Activated CD8-positive, alpha-beta memory T cell treated with anti-CD3 and anti-CD28 coated beads for 36 hours (primary cell): ENCODE data around the gene TOGARAM1. TPM values are rescaled to one million over a fixed set of nuclear protein-coding genes. Genes with fewer than 3 reads are reported as not detected.
"Not testable (repeated sequence)": the region's sequence is repeated elsewhere in the genome, so short reads cannot be mapped to it uniquely, and the experiment has no call there.

Experiments
- CTCF ChIA-PET: fragments of 350-600 bp; sonication (Branson Sonifier 250); formaldehyde crosslinking; loops from one replicate; lab custom pipeline; 2021; ENCODE audit warnings: antibody characterized with exemption; lab: Charles Lee
- POLR2A ChIA-PET: fragments of 350-600 bp; sonication (Branson Sonifier 250); formaldehyde crosslinking; loops from one replicate; lab custom pipeline; 2021; ENCODE audit warnings: antibody characterized with exemption; lab: Charles Lee
- total RNA-seq, 2 experiments: library from RNA; stranded (reverse); gene quantifications; one replicate each; pipeline ENCODE4 v1.2.3, GENCODE V29; 2021

Gene TOGARAM1
- total RNA-seq, 2 experiments from 2014 or later: 5.5 to 6.3 TPM

DNA sequence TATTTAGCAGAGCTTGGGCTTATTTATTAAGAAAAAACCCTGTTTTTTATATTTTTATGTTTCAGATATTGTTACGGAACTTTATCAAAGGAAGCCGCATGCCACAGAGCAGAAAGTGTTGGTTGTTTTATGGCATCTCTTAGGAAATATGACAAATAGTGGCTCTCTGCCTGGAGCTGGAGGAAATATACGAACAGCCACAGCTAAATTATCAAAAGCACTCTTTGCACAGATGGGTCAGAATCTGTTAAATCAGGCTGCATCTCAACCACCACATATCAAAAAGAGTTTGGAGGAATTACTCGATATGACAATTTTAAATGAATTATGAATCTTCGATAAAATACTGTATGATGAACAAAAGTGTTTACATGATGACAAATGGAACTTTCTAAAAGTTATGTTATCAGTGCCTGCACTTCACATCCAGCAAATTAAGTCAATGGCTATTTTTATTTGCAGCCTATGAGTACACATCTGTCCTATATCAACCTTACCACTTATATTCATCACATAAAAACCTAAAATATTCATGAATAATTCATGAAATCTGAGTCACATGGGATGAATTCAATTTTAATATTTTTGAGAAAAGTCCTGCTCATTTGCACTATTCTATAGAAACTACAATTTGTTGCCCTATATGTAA, 111.4 kb downstream of the TOGARAM1 start:
- POLR2A ChIA-PET: no interaction called here
- CTCF ChIA-PET: no interaction called here

DNA sequence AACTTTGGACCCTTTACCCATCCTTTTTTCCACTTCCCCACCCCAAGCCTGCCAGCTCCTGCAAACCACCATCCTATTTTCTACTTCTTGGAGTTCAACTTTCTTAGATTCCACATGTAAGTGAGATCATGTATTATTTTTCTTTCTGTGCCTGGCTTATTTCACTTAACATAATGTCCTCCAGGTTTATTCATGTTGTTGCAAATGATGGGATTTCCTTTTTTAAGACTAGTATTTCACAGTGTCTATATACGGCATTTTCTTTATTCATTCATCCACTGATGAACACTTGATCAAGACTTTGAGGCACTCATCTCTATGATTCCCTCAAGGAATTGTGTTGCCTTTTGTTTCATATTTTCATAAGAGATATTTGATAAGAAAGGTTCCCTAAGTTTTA, 116.3 kb downstream of the TOGARAM1 start:
- POLR2A ChIA-PET: no interaction called here
- CTCF ChIA-PET: no interaction called here

DNA sequence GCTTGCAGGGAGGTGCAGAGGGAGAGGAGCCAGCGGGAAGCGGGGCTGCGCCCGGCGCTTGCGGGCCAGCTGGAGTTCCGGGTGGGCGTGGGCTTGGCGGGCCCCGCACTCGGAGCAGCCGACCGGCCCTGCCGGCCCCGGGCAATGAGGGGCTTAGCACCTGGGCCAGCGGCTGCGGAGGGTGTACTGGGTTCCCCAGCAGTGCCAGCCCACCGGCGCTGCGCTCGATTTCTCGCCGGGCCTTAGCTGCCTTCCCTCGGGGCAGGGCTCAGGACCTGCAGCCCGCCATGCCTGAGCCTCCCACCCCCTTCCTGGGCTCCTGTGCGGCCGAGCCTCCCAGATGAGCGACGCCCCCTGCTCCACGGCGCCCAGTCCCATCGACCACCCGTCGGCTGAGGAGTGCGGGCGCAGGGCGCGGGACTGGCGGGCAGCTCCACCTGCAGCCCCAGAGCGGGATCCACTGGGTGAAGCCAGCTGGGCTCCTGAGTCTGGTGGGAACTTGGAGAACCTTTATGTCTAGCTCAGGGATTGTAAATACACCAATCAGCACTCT, 118.5 kb downstream of the TOGARAM1 start:
- POLR2A ChIA-PET, CTCF ChIA-PET: not testable (repeated sequence)

DNA sequence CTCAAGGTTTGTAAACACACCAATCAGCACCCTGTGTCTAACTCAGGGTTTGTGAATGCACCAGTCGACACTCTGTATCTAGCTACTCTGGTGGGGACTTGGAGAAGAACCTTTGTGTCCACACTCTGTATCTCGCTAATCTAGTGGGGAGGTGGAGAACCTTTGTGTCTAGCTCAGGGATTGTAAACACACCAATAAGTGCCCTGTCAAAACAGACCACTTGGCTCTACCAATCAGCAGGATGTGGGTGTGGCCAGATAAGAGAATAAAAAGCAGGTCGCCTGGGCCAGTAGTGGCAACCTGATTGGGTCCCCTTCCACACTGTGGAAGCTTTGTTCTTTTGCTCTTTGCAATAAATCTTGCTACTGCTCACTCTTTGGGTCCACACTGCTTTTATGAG, 119.1 kb downstream of the TOGARAM1 start:
- CTCF ChIA-PET, POLR2A ChIA-PET: not testable (repeated sequence)

DNA sequence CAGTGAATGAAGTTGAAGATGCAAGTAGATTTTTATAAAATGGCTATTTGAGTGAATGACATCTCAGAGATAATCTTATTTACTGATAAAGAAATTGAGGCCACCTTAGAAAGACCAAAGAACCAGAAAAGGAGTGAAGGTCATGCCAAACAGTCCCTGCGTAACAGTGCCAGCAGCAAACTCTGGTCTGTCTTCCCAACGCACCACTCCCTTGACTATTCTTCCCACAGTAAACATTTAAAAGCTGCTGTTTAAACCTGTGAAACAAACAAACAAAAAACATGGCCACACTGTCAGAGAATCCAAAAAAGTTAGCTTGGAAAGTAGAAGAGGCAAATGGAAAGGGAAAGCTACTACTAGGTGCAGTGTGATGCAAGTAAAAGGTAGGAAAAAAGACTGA, 120.4 kb downstream of the TOGARAM1 start:
- CTCF ChIA-PET: no interaction called here
- POLR2A ChIA-PET: no interaction called here

DNA sequence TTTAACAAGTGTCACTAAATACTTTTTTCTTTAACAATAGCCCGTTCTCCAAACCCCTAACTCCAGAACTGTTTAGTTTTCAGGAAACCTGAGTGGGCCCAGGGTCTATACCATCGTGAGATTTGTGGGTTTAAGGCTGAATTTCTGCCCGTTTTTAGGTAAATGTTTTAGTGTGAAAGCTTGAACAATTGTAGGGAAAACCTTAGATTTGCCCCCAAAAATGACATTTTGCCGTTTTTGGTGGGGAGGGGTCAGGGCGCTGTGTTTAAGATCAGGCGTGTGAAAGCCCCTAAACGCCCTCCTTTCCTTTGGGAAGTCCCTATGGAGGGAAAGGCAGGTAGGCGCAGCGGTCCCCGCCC, 121.6 kb downstream of the TOGARAM1 start:
- POLR2A ChIA-PET: no interaction called here
- CTCF ChIA-PET: no interaction called here

DNA sequence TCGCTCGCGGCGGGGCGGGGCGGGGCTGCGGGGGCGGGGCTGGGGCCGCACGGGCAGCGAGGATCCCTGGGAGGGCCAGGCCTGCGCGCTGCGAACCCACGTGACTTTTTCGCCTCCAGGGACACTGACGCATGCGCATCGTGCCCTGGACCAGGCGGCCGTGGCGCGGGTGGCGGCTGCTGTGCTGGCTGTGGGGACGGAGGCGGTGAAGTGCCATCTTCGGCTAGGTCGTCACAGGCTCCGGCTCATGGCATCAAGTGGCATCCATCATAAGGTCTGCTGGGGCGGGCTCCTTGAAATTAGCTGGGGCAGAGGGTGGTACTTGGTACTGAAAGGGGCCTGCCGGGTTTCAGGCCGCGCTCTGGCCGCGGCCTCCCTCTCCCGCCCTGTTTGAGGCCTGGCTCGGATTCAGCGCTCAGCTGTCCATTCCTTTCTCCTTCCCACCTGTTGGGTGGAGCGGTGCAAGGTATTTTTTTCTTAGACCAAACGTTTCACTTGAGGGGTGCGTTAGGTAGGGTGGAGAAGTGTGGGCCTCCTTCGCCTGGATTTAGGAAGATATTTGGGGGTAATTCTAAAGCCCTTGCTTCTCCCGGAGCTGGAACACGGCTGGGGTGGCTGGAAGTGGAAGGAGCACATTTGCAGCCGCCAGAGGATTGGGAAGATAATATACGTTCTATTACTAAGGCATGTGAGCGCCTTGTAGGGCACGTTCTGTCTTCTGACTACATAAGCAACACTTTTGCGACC, 122.2 kb downstream of the TOGARAM1 start, which contains the start of gene PRPF39:
TSS of gene PRPF39 (plus strand) at position 141 of the 747 bp plus-strand sequence. CDS start 11,124 bp downstream, outside the sequence.
- ChIA-PET POLR2A (interaction anchor here (0.5 to 1.0 kb wide), 2 partner anchors 122 to 187 kb away, joined by 3 to 4 read pairs; partner anchors contain the start of genes KLHL28 and TOGARAM1), CTCF (no interaction called here)

DNA sequence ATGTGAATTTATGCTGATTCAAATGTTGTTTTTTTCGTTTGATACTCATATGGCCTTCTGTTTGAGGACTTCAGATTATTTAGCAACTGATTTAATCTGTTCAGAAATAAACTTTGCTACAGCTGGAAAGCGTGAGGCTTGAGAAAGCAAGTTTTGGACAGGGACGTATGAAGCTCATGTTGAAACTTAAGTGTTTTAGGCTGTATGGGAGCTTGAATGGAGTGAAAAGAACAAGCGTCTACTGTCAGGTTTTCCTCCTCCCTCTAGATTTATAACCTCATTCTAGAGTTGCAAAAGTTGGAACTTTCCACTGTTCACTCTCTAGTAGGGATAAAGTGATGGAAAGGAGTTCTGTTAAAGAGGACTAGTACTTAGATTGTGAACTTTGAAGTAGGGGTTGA, 123.0 kb downstream of the TOGARAM1 start:
- ChIA-PET POLR2A (interaction anchor here (0.5 to 1.0 kb wide), 2 partner anchors 123 to 188 kb away, joined by 3 to 4 read pairs; partner anchors contain the start of genes KLHL28 and TOGARAM1), CTCF (no interaction called here)

DNA sequence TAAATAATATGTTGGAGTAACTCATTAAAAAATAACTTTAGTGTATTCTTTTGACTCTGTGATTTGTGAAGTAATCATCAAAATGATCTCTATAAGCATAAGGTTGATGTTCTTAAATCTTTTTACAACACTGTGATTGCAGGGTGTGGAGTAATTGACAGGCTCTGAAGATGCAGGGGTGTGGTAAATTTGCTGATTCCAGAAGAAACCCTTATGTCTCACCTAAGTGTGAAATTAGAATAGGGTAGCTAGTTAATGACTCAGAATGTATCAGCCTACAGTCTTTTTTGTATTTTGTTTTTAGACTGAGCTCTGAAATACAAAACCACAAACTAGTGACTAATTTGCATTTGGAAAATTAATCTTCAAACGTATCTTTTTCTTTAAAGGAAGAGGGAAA, 127.8 kb downstream of the TOGARAM1 start:
- ChIA-PET CTCF (interaction anchor here (1.2 kb wide), 1 partner anchor 129 kb away, joined by 3 read pairs; no protein-coding TSS in a partner anchor), POLR2A (no interaction called here)

DNA sequence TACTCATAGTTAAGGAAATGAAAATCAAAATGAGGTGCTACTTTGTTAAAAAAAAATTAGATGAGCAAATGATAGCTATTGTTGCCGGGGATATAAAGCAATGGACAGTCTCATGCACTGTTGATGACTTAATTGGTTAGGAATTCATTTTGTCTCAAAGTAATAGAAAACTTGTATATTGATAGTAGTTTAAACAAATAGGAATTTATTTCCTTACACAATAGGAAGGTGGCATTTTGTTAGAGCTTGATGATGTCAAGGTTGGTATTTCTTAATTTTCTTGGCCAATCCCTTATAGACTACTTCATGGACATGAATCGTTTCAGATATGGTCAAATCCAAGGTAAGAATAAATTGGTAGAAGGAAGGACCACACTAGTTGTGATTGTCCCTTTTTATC, 129.7 kb downstream of the TOGARAM1 start:
- ChIA-PET CTCF (no interaction called here), POLR2A (interaction anchor here (1.0 kb wide), 1 partner anchor 22 kb away, joined by 3 read pairs; no protein-coding TSS in a partner anchor)

DNA sequence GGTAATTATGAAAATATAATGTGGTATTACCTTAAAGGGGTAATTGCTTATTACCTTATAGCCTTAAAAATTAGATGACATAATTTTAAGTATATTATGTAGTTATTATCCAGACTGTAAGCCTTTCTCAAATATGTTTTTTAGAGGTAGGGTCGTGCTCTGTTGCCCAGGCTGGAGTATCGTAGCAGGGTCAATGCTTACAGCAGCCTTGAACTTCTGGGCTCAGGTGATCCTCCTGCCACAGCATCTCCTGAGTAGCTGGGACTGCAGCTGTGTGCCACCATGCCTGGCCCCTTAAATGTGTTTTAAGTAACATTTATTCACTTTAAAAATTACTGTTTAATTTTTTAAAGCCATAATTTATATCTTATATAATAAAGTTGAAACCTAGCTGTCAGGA, 132.3 kb downstream of the TOGARAM1 start:
- CTCF ChIA-PET: no interaction called here
- POLR2A ChIA-PET: no interaction called here

DNA sequence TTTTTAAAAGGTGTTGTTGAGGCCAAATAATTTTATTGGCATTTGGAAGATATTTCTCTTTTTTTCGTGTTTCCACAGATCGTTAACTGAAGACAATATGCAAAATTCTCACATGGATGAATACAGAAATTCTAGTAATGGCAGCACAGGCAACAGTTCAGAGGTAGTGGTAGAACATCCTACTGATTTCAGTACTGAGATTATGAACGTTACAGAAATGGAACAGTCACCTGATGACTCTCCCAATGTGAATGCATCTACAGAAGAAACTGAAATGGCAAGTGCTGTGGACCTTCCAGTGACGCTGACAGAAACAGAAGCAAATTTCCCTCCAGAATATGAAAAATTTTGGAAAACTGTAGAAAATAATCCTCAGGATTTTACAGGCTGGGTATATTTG, 133.2 kb downstream of the TOGARAM1 start:
- CTCF ChIA-PET: interaction anchor here (0.7 kb wide), 1 partner anchor 195 kb away, joined by 5 read pairs; no protein-coding TSS in a partner anchor
- POLR2A ChIA-PET: no interaction called here

DNA sequence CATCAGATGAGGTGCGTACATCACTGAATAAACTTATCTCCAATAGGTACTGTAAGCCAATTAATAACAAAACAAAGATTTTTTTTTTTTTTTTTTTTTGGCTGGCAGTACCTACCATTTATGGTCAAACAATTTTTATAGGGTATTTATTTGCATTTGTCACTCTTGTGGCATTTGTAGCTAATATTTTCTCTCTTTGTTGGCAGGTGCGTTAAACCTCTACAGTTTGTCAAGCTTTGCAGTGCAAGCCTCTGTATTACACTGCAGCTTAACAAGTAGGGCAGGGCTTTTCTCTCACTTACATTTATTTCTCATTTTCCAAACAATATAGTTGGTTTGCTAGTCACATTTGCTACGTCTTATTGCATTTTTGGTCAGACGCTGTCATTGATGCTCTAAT, 134.2 kb downstream of the TOGARAM1 start:
- CTCF ChIA-PET: no interaction called here
- POLR2A ChIA-PET: no interaction called here

DNA sequence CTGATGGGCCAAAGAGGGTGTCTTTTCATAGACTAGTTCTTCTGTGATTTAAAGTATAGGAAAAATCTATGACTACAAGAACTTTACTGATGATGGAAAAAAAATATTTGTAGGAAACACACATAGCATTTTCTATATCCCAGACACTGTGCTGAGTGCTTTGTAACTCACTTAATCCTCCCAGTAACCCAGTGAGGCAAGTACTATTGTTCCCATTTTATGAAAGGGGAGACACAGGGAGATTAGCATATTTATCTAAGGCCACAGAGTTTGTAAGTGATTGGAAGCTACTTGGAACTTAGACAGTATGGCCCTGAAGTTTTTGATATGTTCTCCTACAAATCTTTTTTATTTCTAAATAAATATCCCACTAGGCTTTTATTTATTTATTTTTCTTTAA, 141.8 kb downstream of the TOGARAM1 start:
- POLR2A ChIA-PET: no interaction called here
- CTCF ChIA-PET: no interaction called here

DNA sequence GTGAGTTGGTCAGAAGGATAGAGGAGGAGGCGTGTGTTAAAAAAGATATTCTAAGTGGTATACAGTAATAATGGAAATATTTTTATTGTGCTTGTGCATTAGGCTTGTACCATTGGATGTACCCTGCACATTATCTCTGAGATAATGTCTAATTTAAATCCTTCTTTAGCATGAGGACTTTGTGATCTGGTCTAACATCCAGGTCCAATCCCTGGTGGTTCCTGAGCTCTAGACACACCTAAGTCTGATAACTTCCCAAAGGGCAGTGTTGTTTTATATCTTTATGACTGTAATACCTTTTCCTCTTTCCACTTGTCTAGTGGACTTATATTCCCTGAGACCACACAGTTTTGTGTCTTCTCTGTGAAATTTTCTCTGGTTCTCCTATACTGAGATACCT, 142.6 kb downstream of the TOGARAM1 start:
- ChIA-PET CTCF (no interaction called here), POLR2A (no interaction called here)

DNA sequence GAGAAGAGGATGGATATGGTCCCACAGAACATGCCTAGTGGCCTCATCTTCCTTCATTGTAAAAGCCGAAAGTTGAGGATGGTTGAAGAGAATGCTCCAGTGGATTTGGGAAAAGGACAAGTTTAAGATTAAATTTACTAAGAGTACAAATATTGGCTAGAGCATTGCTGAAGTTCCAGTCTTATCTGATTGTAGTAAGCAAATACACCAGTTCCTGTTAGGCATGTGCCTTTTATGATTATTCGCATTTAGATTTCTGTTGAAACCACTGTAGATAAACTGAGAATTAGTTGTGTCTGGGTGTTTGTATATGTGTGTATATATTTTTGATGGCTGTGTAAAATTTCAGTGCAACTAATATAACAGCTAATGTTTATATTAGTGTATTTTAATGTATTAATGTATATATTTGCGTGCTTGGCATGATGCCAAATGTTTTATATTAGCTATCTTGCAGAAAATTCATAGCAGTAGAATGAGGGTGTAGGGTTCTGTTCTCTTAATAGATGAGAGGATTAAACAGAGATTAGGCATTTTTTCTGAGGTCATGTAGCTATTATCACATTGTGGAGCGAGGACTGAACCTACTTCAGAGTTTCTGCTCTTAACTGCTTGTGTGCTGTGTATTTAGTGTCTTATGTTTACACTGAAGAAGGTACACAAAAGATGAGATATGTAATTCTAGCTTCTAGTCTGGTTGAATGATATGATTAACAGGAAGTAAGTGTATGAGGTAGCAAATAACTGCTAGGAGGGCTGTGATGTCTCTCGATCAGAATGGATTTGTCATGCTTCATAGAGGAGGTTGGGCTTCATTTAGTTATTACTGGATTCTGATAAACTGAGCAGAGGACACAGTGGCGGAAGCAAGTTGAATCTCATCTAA, 151.1 kb downstream of the TOGARAM1 start:
- CTCF ChIA-PET: no interaction called here
- POLR2A ChIA-PET: interaction anchor here (0.8 to 1.0 kb wide), 2 partner anchors 22 to 23 kb away, joined by 3 read pairs; no protein-coding TSS in a partner anchor

DNA sequence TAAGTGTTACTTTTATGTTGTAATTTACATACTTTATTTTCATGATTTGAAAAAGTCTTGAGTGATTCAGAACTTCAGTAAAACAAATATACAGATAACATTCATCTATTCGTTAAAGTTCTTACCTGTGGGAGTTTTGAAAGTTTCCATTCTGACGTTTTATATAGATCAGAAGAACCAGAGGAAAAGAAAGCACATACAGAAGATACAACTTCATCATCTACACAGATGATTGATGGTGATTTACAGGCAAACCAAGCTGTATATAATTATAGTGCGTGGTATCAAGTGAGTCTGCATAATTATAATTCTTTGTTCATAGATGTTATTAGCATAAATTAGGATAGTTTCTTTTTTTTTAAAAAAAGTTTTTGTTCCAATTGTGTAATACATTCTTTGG, 152.3 kb downstream of the TOGARAM1 start:
- ChIA-PET CTCF (no interaction called here), POLR2A (interaction anchor here (0.5 to 1.0 kb wide), 3 partner anchors 20 to 23 kb away, joined by 3 read pairs; partner anchors contain the start of gene FKBP3)

DNA sequence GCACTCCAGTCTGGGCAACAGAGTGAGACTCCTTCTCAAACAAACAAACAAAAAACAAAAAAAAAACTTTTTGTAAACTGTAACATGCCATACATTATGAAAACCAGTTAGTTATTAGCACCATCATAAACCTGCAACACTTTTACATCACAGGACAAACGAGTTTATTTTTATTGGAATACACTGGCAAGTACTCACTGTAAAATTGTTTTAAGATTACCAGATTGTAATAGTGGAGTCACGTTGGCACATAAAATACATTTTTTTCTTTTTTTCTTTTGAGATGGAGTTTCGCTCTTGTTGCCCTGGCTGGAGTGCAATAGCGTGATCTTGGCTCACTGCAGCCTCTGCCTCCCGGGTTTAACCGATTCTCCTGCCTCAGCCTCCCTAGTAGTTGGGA, 156.6 kb downstream of the TOGARAM1 start:
- POLR2A ChIA-PET: no interaction called here
- CTCF ChIA-PET: no interaction called here

DNA sequence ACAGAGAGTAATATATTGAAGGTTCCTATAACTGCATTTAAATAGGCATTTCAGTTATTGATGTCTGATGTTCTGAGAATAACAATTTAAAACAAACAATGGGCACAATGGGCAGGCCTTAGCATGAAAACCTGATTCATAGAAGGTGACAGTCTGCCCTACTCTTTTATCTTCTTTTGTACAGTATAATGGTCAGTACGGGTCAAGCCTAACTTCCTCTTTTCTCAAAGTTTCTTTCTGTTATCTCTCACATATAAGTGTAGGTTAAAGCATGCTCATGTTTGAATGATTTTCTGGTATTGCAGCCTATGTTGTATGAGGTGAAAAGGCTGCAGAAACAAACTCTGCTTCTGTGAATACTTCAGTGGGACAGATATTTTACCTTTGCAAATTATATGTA, 158.1 kb downstream of the TOGARAM1 start:
- ChIA-PET POLR2A (no interaction called here), CTCF (no interaction called here)
